Measurements from ENCODE around the gene MNX1. TPM values are rescaled to one million over a fixed set of nuclear protein-coding genes. Genes with fewer than 3 reads are reported as not detected.

The MNX1 gene
- total RNA-seq, 4 donors from 2014 or later, result not detected

DNA sequence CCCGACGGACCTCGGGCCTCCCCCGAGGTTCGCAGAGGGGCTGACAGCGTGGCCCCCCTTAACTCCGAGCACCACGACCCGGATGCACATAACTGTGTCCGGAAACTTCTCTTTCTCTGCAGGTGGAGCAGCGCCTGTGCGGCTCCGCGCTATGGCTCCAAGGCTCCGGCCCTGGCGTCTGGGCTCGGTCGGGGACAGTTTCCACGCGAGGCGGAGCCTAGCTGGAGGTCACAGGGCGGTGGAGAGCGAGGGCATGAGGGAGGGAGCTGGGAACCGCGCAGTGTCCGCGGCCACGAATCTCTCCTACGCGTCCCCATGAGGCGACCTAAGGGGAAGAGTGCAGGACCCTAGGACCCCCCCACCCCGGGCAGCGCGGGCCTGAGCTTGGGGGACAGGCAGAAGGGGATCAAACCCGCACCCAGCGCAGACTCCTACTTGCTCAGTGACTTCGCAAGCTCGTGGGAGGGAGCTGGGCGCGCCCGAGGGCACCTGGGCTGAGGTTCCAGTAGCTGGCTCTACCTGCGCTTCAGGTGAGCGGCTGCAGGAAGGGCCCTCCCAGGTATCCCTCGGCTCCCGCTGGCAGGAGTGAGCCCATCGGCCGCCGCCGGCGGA lies 8.6 kb upstream of the MNX1 start:
- no peak overlapping the region for H3K27ac ChIP-seq
- 0% methylated on average over 6 of the region's 50 CpGs; no CpG with 5 or more reads in 1 of the 2 donors for WGBS, 2 donors (ENCODE audit: low coverage in 1 of 2)

GRCh38 chr7:157018328-157018996 lies 8.0 kb upstream of the MNX1 start:
- no peaks in the 10 kb centered on the region for H3K36me3 ChIP-seq
- no peak overlapping the region for H3K4me3 ChIP-seq
- 0% methylated on average over 9 of the region's 49 CpGs; no CpG with 5 or more reads in 1 of the 2 donors for WGBS, 2 donors (ENCODE audit: low coverage in 1 of 2)
- ATAC-seq, result no peak
- H3K27me3 ChIP-seq, result peaks cover 100% of the 10 kb centered on the region
- H3K27ac ChIP-seq, result no peak overlapping the region
- no peaks in the 10 kb centered on the region for H3K9me3 ChIP-seq
- peaks cover 0 to 39% (median 14%) of the 10 kb centered on the region in 3 donors for H3K4me1 ChIP-seq
- no peak for TF ChIP-seq POLR2A (IDR thresholded peaks at IDR 0.05)

More for the DNA sequence above, 8.6 kb upstream of the MNX1 start:
- Histone ChIP-seq H3K4me3 (no peak overlapping the region), H3K27me3 (peaks cover 98% of the 10 kb centered on the region), H3K4me1 (peaks cover 0 to 39% (median 14%) of the 10 kb centered on the region in 3 donors), H3K36me3 (no peaks in the 10 kb centered on the region), H3K9me3 (no peaks in the 10 kb centered on the region)
- no peak for TF ChIP-seq POLR2AphosphoS5 (IDR thresholded peaks at IDR 0.05)
- ATAC-seq, result no peak

DNA sequence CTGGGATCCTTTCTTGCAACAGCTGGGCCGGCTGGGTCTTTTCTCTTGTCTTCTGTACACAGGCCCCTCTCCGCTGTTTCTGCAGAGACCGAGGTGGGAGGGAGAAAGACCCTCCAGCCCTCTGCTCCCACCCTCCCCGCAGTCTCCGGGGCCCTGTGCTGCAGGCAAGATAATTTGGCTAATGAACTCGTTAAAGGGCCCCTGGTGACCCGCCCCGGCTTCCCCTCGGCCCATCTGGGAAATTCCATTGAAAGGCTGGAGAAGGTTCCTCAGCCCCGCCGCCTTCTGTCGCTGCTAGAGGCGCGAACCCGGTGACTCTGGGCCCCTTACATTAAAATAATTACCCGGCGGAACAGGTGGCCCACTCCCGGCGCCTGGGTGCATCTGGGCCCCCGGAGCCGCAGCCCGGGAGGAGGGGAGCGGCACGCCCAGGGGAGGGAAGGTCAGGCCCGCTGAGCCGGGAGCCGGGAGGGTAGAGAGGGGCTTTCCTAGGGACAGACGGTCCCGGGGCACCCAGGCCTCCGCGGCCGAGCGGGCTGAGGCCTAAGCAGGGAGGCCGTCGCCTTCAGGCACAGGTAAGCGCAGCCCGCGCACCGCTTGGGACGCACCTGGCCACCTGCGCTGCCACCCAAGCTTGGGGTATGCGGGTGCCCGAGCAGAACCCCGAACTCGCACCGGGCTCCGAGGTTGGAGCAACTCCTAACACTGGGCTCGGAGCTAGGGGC lies 7.3 kb upstream of the MNX1 start:
- ATAC-seq, result no peak
- no peaks in the 10 kb centered on the region for H3K9me3 ChIP-seq
- WGBS, 2 donors (ENCODE audit: low coverage in 1 of 2), result 0% methylated on average over 4 to 6 of the region's 48 CpGs
- H3K27me3 ChIP-seq, result peaks cover 100% of the 10 kb centered on the region
- TF ChIP-seq POLR2A (IDR thresholded peaks at IDR 0.05) (no peak), EP300 (IDR thresholded peaks at IDR 0.05) (no peak)
- no peak overlapping the region for H3K4me3 ChIP-seq
- no peaks in the 10 kb centered on the region for H3K36me3 ChIP-seq
- peaks cover 0 to 39% (median 14%) of the 10 kb centered on the region in 3 donors for H3K4me1 ChIP-seq
- H3K27ac ChIP-seq, result no peak overlapping the region

- peaks cover 100% of the 10 kb centered on the region for H3K27me3 ChIP-seq
- WGBS, 2 donors (ENCODE audit: low coverage in 1 of 2), result 0% methylated on average over 2 to 3 of the region's 11 CpGs
- H3K9me3 ChIP-seq, result no peaks in the 10 kb centered on the region
- H3K4me1 ChIP-seq, result peaks cover 0 to 38% (median 14%) of the 10 kb centered on the region in 3 donors
- no peaks in the 10 kb centered on the region for H3K36me3 ChIP-seq
- ATAC-seq, result no peak
- TF ChIP-seq POLR2A (IDR thresholded peaks at IDR 0.05) (no peak), POLR2AphosphoS5 (IDR thresholded peaks at IDR 0.05) (no peak), EP300 (IDR thresholded peaks at IDR 0.05) (no peak)
- TF ChIP-seq, protein P1, sequence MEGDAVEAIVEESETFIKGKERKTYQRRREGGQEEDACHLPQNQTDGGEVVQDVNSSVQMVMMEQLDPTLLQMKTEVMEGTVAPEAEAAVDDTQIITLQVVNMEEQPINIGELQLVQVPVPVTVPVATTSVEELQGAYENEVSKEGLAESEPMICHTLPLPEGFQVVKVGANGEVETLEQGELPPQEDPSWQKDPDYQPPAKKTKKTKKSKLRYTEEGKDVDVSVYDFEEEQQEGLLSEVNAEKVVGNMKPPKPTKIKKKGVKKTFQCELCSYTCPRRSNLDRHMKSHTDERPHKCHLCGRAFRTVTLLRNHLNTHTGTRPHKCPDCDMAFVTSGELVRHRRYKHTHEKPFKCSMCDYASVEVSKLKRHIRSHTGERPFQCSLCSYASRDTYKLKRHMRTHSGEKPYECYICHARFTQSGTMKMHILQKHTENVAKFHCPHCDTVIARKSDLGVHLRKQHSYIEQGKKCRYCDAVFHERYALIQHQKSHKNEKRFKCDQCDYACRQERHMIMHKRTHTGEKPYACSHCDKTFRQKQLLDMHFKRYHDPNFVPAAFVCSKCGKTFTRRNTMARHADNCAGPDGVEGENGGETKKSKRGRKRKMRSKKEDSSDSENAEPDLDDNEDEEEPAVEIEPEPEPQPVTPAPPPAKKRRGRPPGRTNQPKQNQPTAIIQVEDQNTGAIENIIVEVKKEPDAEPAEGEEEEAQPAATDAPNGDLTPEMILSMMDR (IDR thresholded peaks at IDR 0.05), result no peak
- H3K27ac ChIP-seq, result no peak overlapping the region
- H3K4me3 ChIP-seq, result no peak overlapping the region
These were observed 6.7 kb upstream of the MNX1 start for GRCh38 chr7:157017149-157017548.

- Histone ChIP-seq H3K36me3 (no peaks in the 10 kb centered on the region), H3K4me1 (peaks cover 0 to 36% (median 11%) of the 10 kb centered on the region in 3 donors), H3K27ac (no peak overlapping the region), H3K9me3 (no peaks in the 10 kb centered on the region), H3K27me3 (peaks cover 100% of the 10 kb centered on the region), H3K4me3 (no peak overlapping the region)
- TF ChIP-seq EP300 (IDR thresholded peaks at IDR 0.05), result no peak
- TF ChIP-seq POLR2AphosphoS5 (IDR thresholded peaks at IDR 0.05), result no peak
- TF ChIP-seq, protein P1 (IDR thresholded peaks at IDR 0.05), result no peak
- no peak for TF ChIP-seq POLR2A (IDR thresholded peaks at IDR 0.05)
- 4 to 5% methylated on average over 4 to 9 of the region's 16 CpGs for WGBS, 2 donors (ENCODE audit: low coverage in 1 of 2)
- no peak for ATAC-seq
These were observed 6.0 kb upstream of the MNX1 start for GRCh38 chr7:157016352-157017041.

- no peaks in the 10 kb centered on the region for H3K36me3 ChIP-seq
- TF ChIP-seq, protein P1 (IDR thresholded peaks at IDR 0.05), result no peak
- TF ChIP-seq EP300 (IDR thresholded peaks at IDR 0.05), result no peak
- no peak for TF ChIP-seq POLR2AphosphoS5 (IDR thresholded peaks at IDR 0.05)
- no peak for TF ChIP-seq POLR2A (IDR thresholded peaks at IDR 0.05)
- WGBS, 2 donors (ENCODE audit: low coverage in 1 of 2), result 0% methylated on average over 1 of the region's 11 CpGs
- no peak for ATAC-seq
- peaks cover 100% of the 10 kb centered on the region for H3K27me3 ChIP-seq
- H3K27ac ChIP-seq, result no peak overlapping the region
- H3K4me3 ChIP-seq, result no peak overlapping the region
- H3K9me3 ChIP-seq, result no peaks in the 10 kb centered on the region
- H3K4me1 ChIP-seq, result peaks cover 0 to 36% (median 9%) of the 10 kb centered on the region in 3 donors
These were observed 5.5 kb upstream of the MNX1 start for GRCh38 chr7:157016024-157016351.
